ENCODE measurements around the gene C3. TPM values are rescaled to one million over a fixed set of nuclear protein-coding genes. Genes with fewer than 3 reads are reported as not detected.

The C3 gene
- total RNA-seq, 1 donor from 2014 or later, result 133 TPM

GRCh38 chr19:6723738-6724137, 3.3 kb upstream of the C3 start:
- H3K9me3 ChIP-seq (replicated peaks), result no peaks in the 10 kb centered on the region
- intact Hi-C loops (cut with micrococcal nuclease), result no loop called here
- peak overlapping the region; percentile 69 for H3K27ac ChIP-seq (replicated peaks)
- peak overlapping the region; percentile 19 for H3K4me3 ChIP-seq
- peaks cover 59% of the 10 kb centered on the region for H3K27me3 ChIP-seq (ENCODE audit: low read depth)
- DNase-seq, result no peak
- H3K36me3 ChIP-seq, result no peaks in the 10 kb centered on the region
- H3K4me1 ChIP-seq, result no peaks in the 10 kb centered on the region
- TF ChIP-seq, protein P1, sequence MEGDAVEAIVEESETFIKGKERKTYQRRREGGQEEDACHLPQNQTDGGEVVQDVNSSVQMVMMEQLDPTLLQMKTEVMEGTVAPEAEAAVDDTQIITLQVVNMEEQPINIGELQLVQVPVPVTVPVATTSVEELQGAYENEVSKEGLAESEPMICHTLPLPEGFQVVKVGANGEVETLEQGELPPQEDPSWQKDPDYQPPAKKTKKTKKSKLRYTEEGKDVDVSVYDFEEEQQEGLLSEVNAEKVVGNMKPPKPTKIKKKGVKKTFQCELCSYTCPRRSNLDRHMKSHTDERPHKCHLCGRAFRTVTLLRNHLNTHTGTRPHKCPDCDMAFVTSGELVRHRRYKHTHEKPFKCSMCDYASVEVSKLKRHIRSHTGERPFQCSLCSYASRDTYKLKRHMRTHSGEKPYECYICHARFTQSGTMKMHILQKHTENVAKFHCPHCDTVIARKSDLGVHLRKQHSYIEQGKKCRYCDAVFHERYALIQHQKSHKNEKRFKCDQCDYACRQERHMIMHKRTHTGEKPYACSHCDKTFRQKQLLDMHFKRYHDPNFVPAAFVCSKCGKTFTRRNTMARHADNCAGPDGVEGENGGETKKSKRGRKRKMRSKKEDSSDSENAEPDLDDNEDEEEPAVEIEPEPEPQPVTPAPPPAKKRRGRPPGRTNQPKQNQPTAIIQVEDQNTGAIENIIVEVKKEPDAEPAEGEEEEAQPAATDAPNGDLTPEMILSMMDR (IDR thresholded peaks at IDR 0.05; ENCODE audit: borderline replicate concordance), result no peak

- TF ChIP-seq, protein P1 (IDR thresholded peaks at IDR 0.05; ENCODE audit: borderline replicate concordance), result no peak
- Histone ChIP-seq H3K27ac (replicated peaks) (peak overlapping the region; percentile 69), H3K4me1 (no peaks in the 10 kb centered on the region), H3K36me3 (no peaks in the 10 kb centered on the region), H3K4me3 (peak overlapping the region; percentile 19), H3K27me3 (ENCODE audit: low read depth) (peaks cover 61% of the 10 kb centered on the region), H3K9me3 (replicated peaks) (no peaks in the 10 kb centered on the region)
- DNase-seq, result peak; percentile 56
- intact Hi-C loops (cut with micrococcal nuclease), result no loop called here
These were observed 2.7 kb upstream of the C3 start for GRCh38 chr19:6723108-6723618.

DNA sequence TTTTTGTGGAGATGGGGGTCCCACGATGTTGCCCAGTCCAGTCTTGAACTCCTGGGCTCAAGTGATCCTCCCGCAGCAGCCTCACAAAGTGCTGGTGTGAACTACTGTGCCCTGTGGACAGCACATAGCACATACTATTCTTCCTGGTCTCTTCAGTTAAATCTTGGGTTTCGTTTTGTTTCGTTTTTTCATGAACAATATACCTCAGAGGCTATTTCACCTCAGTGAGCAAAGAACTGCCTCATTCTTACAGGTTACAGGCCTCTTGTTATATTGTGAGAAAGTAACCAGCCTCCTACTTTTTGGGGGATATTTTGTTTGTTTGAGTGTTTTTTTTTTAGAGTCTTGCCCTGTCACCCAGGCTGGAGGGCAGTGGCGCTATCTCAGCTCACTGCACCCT, 1.3 kb upstream of the C3 start:
- H3K4me1 ChIP-seq, result no peaks in the 10 kb centered on the region
- H3K4me3 ChIP-seq, result no peak overlapping the region
- DNase-seq, result no peak
- peaks cover 68% of the 10 kb centered on the region for H3K27me3 ChIP-seq (ENCODE audit: low read depth)
- H3K9me3 ChIP-seq (replicated peaks), result no peaks in the 10 kb centered on the region
- H3K27ac ChIP-seq (replicated peaks), result peak overlapping the region; percentile 66
- no peaks in the 10 kb centered on the region for H3K36me3 ChIP-seq
- TF ChIP-seq, protein P1 (IDR thresholded peaks at IDR 0.05; ENCODE audit: borderline replicate concordance), result no peak
- intact Hi-C loops (cut with micrococcal nuclease), result no loop called here

DNA sequence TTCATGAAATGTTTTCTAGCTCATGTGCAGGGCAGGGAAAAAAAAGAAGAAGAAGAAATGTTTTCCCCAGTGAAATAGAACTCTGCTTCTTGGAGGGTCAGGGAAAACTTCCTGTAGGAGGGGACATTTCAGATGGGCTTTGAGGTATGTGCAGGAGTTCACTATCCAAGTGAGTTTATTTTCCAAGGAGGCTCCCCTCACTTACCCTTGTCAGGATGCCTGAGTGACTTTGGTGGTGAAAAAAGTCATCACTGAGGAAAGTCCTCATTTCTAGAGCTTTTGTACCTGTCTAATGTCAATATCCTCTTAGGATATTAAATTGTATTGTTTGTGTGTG, 656 bp upstream of the C3 start:
- peak overlapping the region; percentile 66 for H3K27ac ChIP-seq (replicated peaks)
- TF ChIP-seq, protein P1 (IDR thresholded peaks at IDR 0.05; ENCODE audit: borderline replicate concordance), result no peak

GRCh38 chr19:6719992-6720368, 470 bp downstream of the C3 start:
- H3K4me1 ChIP-seq, result no peaks in the 10 kb centered on the region
- intact Hi-C loops (cut with micrococcal nuclease), result no loop called here

More for the DNA sequence above, 656 bp upstream of the C3 start:
- Histone ChIP-seq H3K4me1 (no peaks in the 10 kb centered on the region), H3K9me3 (replicated peaks) (no peaks in the 10 kb centered on the region), H3K27me3 (ENCODE audit: low read depth) (peaks cover 69% of the 10 kb centered on the region), H3K4me3 (no peak overlapping the region), H3K36me3 (no peaks in the 10 kb centered on the region)
- intact Hi-C loops (cut with micrococcal nuclease), result no loop called here
- no peak for DNase-seq

More at GRCh38 chr19:6719992-6720368, 470 bp downstream of the C3 start:
- Histone ChIP-seq H3K27ac (replicated peaks) (peak overlapping the region; percentile 61), H3K36me3 (no peaks in the 10 kb centered on the region), H3K9me3 (replicated peaks) (no peaks in the 10 kb centered on the region), H3K4me3 (peak overlapping the region; percentile 58), H3K27me3 (ENCODE audit: low read depth) (peaks cover 70% of the 10 kb centered on the region)
- TF ChIP-seq, protein P1 (IDR thresholded peaks at IDR 0.05; ENCODE audit: borderline replicate concordance), result no peak
- DNase-seq, result no peak

Measured in left ventricle myocardium inferior (tissue), 1 donor.